PC-3 (cell line): ENCODE results near the gene ZFHX3. TPM values are rescaled to one million over a fixed set of nuclear protein-coding genes. Genes with fewer than 3 reads are reported as not detected.
A peak's percentile ranks its signal among the peaks of the same experiment; 100 is the strongest.

Source experiments
- ATAC-seq: fragments of 200-7000 bp; cut with Tn5 transposase; 2 replicates; pipeline ENCODE4 v1.9.1; 2020; ENCODE audit warnings: mild to moderate bottlenecking, moderate library complexity
- BruUV-seq: library from RNA; stranded (reverse); fragments of 400-500 nt; replicated peaks from 2 replicates; lab custom pipeline; 2021; lab: Mats Ljungman, UMichigan
- CTCF ChIA-PET: fragments of 300-600 bp; sonication (Branson Sonifier 250); formaldehyde crosslinking; loops from one replicate; lab custom pipeline; 2022; ENCODE audit warnings: antibody characterized with exemption; lab: Charles Lee
- POLR2A ChIA-PET: fragments of 300-600 bp; sonication (Branson Sonifier 250); formaldehyde crosslinking; loops from one replicate; lab custom pipeline; 2022; ENCODE audit warnings: antibody characterized with exemption; ENCODE audit not compliant: unreplicated experiment; lab: Charles Lee
- DNase-seq: peaks from one replicate; pipeline ENCODE4 v3.0.0-alpha.2; 2015
- H2AFZ ChIP-seq: fragments of 300-600 bp; sonication (generic); 2 replicates; pipeline ENCODE4 v1.6.0; 2016; ENCODE audit warnings: antibody characterized with exemption, low read length
- H3F3A ChIP-seq: fragments of 300-600 bp; sonication (generic); one replicate; pipeline ENCODE4 v1.6.0; 2017; ENCODE audit warnings: antibody characterized with exemption, low read length, control low read depth, mild to moderate bottlenecking; ENCODE audit not compliant: unreplicated experiment
- H3K27ac ChIP-seq: fragments of 300-600 bp; sonication (generic); 2 replicates; pipeline ENCODE4 v1.5.1; 2016; ENCODE audit warnings: mild to moderate bottlenecking, low read length
- H3K27me3 ChIP-seq: fragments of 300-600 bp; sonication (generic); 2 replicates; pipeline ENCODE4 v1.6.1; 2016; ENCODE audit warnings: low read length, mixed read lengths
- H3K36me3 ChIP-seq: fragments of 300-600 bp; sonication (generic); 2 replicates; pipeline ENCODE4 v1.6.1; 2016; ENCODE audit warnings: low read depth, mixed run types, low read length, mixed read lengths
- H3K4me1 ChIP-seq: fragments of 300-600 bp; sonication (generic); 2 replicates; pipeline ENCODE4 v1.5.1; 2016; ENCODE audit warnings: low read length; ENCODE audit not compliant: insufficient read depth
- H3K4me2 ChIP-seq: fragments of 300-600 bp; sonication (generic); 2 replicates; pipeline ENCODE4 v1.6.0; 2016; ENCODE audit warnings: low read length
- H3K4me3 ChIP-seq: fragments of 300-600 bp; sonication (generic); 2 replicates; pipeline ENCODE4 v1.5.1; 2016; ENCODE audit warnings: mild to moderate bottlenecking, low read length, mixed read lengths
- H3K79me2 ChIP-seq: fragments of 300-600 bp; sonication (generic); 2 replicates; pipeline ENCODE4 v1.6.1; 2017; ENCODE audit warnings: low read length, mixed read lengths
- H3K9ac ChIP-seq: fragments of 300-600 bp; sonication (generic); 2 replicates; pipeline ENCODE4 v1.6.0; 2016; ENCODE audit warnings: mild to moderate bottlenecking, low read length
- H3K9me2 ChIP-seq: fragments of 300-600 bp; sonication (generic); replicated peaks from 2 replicates; pipeline ENCODE4 v1.6.1; 2016; ENCODE audit warnings: mixed run types, low read length, mixed read lengths
- H3K9me3 ChIP-seq: fragments of 300-600 bp; sonication (generic); 2 replicates; pipeline ENCODE4 v1.6.1; 2016; ENCODE audit warnings: low read length, mixed read lengths
- H4K20me1 ChIP-seq: fragments of 300-600 bp; sonication (generic); 2 replicates; pipeline ENCODE4 v1.6.1; 2016; ENCODE audit warnings: low read length, mixed read lengths
- EZH2 ChIP-seq: fragments of 300-600 bp; sonication (generic); IDR thresholded peaks from one replicate; pipeline ENCODE4 v1.6.1; 2017; ENCODE audit warnings: antibody characterized with exemption, mild to moderate bottlenecking, low read length; ENCODE audit not compliant: unreplicated experiment
- EZH2phosphoT487 ChIP-seq: fragments of 300-600 bp; sonication (generic); IDR thresholded peaks from 2 replicates; pipeline ENCODE4 v1.6.1; 2018; ENCODE audit warnings: mild to moderate bottlenecking, antibody characterized with exemption, low read length, borderline replicate concordance
- intact Hi-C: fragments of 100-400 bp; cut with micrococcal nuclease; formaldehyde crosslinking; loops from 2 replicates; pipeline ENCODE4 v1.9.0; 2023
- total RNA-seq: library from RNA; depleted of rRNA; stranded (reverse); fragments of >200 nt; gene quantifications from 2 replicates; pipeline ENCODE4 v1.2.3, GENCODE V29; 2014
- TF ChIP-seq, protein P1 (sequence below): fragments of 300-600 bp; sonication (generic); conservative IDR thresholded peaks from 2 replicates; pipeline ENCODE4 v1.5.1; 2017; ENCODE audit warnings: antibody characterized with exemption, low read depth, mild to moderate bottlenecking, low read length

ZFHX3 gene
- total RNA-seq, 1 experiment from 2014 or later = 3.5 TPM

DNA sequence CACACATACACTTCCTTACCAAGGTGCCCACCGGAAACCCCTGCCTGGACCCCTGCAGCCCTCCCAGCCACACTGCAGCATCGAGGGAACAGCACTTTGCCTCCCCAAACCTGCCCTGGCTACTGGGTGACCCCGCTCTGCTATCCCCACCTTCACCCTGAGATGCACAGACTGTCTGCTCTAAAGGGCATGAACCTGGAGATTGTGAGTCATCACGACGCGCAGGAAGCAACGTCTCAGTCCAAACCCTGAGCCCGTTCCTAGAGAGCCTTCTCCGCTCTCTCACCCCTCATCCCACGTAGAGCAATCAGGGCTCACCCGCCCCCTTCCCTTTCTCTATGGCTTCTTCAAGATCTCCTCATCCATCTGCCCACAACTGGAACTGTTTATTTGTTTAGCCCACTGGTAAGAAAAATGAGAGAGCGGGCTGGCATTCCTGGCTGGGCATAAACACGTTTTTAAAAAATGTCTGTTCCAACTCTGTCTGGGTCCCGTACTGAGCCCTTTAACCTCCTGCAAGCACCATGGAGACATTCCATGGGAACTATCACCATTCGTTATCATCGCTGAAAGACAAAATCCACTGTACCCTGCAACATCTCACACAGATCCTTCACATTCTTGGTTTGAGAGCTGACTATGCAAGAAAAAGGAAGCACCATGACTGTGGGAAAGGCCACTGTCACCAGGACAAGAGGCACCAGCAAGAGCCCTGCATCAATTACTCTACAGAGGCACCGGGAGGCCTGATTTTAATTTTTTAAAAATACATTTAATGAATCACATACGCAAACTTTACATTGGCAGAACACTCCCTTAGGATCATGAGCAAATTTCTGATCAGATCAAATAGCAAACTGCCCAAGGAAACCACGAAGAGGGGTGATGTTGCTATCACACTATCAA, 28.2 kb downstream of the ZFHX3 start:
- CTCF ChIA-PET = interaction anchor here (0.7 kb wide), 1 partner anchor 177 kb away, joined by 4 read pairs; no protein-coding TSS in a partner anchor
- Histone ChIP-seq H3K27ac (peak overlapping the region; percentile 99), H3K9me3 (no peaks in the 10 kb centered on the region), H3K27me3 (no peaks in the 10 kb centered on the region), H3K4me3 (peak overlapping the region; percentile 60), H2AFZ (0 out of 2 replicates have a peak overlapping the region, but pooled peaks have one; percentile 6), H3K4me2 (peak overlapping the region; percentile 86), H3K9me2 (no peaks in the 10 kb centered on the region), H3K79me2 (peaks cover 86% of the 10 kb centered on the region), H3F3A (peaks cover 10% of the 10 kb centered on the region), H3K36me3 (no peaks in the 10 kb centered on the region), H4K20me1 (no peaks in the 10 kb centered on the region), H3K9ac (peak overlapping the region; percentile 91), H3K4me1 (peaks cover 44% of the 10 kb centered on the region)
- DNase-seq = peak; percentile 71
- intact Hi-C loops = loop anchor here (1.0 kb wide), 2 partner anchors 27 to 30 kb away; no protein-coding TSS in a partner anchor
- TF ChIP-seq, protein P1, sequence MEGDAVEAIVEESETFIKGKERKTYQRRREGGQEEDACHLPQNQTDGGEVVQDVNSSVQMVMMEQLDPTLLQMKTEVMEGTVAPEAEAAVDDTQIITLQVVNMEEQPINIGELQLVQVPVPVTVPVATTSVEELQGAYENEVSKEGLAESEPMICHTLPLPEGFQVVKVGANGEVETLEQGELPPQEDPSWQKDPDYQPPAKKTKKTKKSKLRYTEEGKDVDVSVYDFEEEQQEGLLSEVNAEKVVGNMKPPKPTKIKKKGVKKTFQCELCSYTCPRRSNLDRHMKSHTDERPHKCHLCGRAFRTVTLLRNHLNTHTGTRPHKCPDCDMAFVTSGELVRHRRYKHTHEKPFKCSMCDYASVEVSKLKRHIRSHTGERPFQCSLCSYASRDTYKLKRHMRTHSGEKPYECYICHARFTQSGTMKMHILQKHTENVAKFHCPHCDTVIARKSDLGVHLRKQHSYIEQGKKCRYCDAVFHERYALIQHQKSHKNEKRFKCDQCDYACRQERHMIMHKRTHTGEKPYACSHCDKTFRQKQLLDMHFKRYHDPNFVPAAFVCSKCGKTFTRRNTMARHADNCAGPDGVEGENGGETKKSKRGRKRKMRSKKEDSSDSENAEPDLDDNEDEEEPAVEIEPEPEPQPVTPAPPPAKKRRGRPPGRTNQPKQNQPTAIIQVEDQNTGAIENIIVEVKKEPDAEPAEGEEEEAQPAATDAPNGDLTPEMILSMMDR = no peak
- TF ChIP-seq EZH2 (no peak), EZH2phosphoT487 (no peak)
- POLR2A ChIA-PET = interaction anchor here (0.7 to 0.8 kb wide), 2 partner anchors 30 to 171 kb away, joined by 3 read pairs; no protein-coding TSS in a partner anchor
- BruUV-seq = TSS peak; percentile 46
- ATAC-seq = peak; percentile 64

DNA sequence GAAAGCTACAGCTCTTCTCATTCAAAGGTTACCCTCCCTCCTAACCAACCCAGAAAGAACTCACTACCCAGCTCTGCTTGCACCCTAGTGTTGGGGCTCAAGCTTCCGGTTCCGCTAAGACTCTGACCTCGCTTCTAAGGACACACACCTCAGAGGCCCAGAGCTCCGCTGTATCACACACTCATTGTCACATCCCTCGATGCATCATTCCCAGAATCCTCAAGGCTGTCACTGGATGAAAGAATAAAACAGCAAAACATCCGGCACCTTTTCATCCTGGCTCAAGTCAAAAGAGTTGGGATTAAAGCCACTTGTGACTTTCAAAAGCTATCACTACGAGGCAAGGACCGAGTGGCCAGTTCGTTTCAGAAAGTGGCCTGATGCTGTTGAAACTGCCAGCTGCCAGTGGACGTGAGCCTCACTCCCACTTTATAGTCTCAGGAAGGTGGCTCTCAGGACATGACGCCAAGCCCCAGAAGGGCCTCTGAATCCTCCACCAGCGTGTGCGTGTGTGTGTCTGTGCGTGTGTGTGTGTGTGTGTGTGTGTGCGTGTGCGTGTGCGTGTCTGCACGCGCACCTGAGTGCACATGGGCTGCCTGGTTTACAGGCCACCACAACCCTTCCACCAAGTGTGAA, 29.0 kb downstream of the ZFHX3 start:
- Histone ChIP-seq H3K9me2 (no peaks in the 10 kb centered on the region), H3K79me2 (peaks cover 85% of the 10 kb centered on the region), H3K27me3 (no peaks in the 10 kb centered on the region), H3K4me3 (peak overlapping the region; percentile 60; the same call in 1 of the 2 replicates), H3K4me2 (peak overlapping the region; percentile 86), H3F3A (peaks cover 10% of the 10 kb centered on the region), H4K20me1 (no peaks in the 10 kb centered on the region), H3K36me3 (no peaks in the 10 kb centered on the region), H3K9ac (peak overlapping the region; percentile 91), H2AFZ (no peak overlapping the region), H3K9me3 (no peaks in the 10 kb centered on the region), H3K27ac (peak overlapping the region; percentile 99), H3K4me1 (peaks cover 44% of the 10 kb centered on the region)
- no TSS peak for BruUV-seq
- no peak for DNase-seq
- TF ChIP-seq EZH2phosphoT487 (no peak), EZH2 (no peak)
- intact Hi-C loops = no loop called here
- POLR2A ChIA-PET = no interaction called here
- ATAC-seq = no peak
- CTCF ChIA-PET = no interaction called here

DNA sequence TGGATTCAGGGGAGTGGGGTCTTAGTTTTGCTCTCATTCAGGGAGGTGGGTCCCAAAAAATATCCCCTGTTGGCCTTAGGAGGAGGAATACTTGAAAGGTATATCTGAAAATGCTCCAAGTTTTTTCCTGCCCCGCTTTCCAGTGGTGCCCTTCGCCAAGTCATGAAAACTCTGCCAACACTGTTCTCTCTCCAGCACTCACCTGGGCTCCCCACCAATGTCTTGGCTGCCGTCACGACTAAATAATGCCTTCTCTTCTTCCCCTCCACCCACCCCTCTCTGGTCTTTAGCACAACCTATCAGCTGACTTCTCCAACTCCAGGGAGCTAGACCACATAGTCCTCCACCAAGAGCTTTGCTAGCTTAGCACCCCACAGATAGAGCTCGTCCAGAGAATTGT, 30.6 kb downstream of the ZFHX3 start:
- POLR2A ChIA-PET = no interaction called here
- H3K27me3 ChIP-seq = no peaks in the 10 kb centered on the region
- H4K20me1 ChIP-seq = no peaks in the 10 kb centered on the region
- no peaks in the 10 kb centered on the region for H3K9me3 ChIP-seq
- no peaks in the 10 kb centered on the region for H3K9me2 ChIP-seq
- H3K4me1 ChIP-seq = peaks cover 44% of the 10 kb centered on the region
- no peak overlapping the region for H3K9ac ChIP-seq
- no peak for TF ChIP-seq EZH2
- TF ChIP-seq, protein P1 = no peak
- no peak for TF ChIP-seq EZH2phosphoT487
- no TSS peak for BruUV-seq
- H3F3A ChIP-seq = peaks cover 10% of the 10 kb centered on the region
- no peak overlapping the region for H2AFZ ChIP-seq
- H3K79me2 ChIP-seq = peaks cover 85% of the 10 kb centered on the region
- DNase-seq (no peak), ATAC-seq (no peak)
- H3K36me3 ChIP-seq = no peaks in the 10 kb centered on the region
- CTCF ChIA-PET = no interaction called here
- no peak overlapping the region for H3K27ac ChIP-seq
- intact Hi-C loops = no loop called here
- no peak overlapping the region for H3K4me2 ChIP-seq
- no peak overlapping the region for H3K4me3 ChIP-seq
